H1 (cell line): ENCODE data around the gene C20orf202. TPM values are rescaled to one million over a fixed set of nuclear protein-coding genes. Genes with fewer than 3 reads are reported as not detected.

ENCODE experiments used
- ASH2L ChIP-seq: fragments of 200-600, 300-600 bp; sonication (generic); IDR thresholded peaks from one replicate; pipeline ENCODE4 v1.7.1; 2017; ENCODE audit warnings: low read length
- BACH1 ChIP-seq: IDR thresholded peaks from 2 replicates; pipeline ENCODE4 v1.6.1; 2012; ENCODE audit warnings: low read length, improper control_type of control experiment
- CHD1 ChIP-seq: IDR thresholded peaks from 2 replicates; pipeline ENCODE4 v1.6.1; 2012; ENCODE audit warnings: low read depth, low read length, improper control_type of control experiment
- CHD7 ChIP-seq: fragments of 300-600 bp; sonication (generic); IDR thresholded peaks from 2 replicates; pipeline ENCODE4 v1.7.1; 2012; ENCODE audit warnings: low read length, moderate library complexity, mild to moderate bottlenecking, inconsistent platforms; ENCODE audit not compliant: insufficient replicate concordance
- CTCF ChIP-seq, 3 experiments: IDR thresholded peaks; 1 replicate in 2 of 3; 2 replicates in 1 of 3; pipeline versions ENCODE4 v1.5.1 to v1.6.1; 2011; ENCODE audit warnings: low read length in 3 of 3, mild to moderate bottlenecking in 3 of 3, inconsistent platforms in 2 of 3, low read depth in 1 of 3, moderate library complexity in 1 of 3; ENCODE audit not compliant: insufficient read depth in 1 of 3; ENCODE audit errors: control extremely low read depth in 1 of 3
- E2F6 ChIP-seq: IDR thresholded peaks from 2 replicates; pipeline ENCODE4 v1.6.1; 2012; ENCODE audit warnings: inconsistent platforms
- EZH2 ChIP-seq: fragments of 200-600 bp; sonication (generic); IDR thresholded peaks from 2 replicates; pipeline ENCODE4 v1.7.1; 2012; ENCODE audit warnings: low read depth, mild to moderate bottlenecking, moderate library complexity, low read length, inconsistent platforms; ENCODE audit not compliant: severe bottlenecking
- RBBP5 ChIP-seq: IDR thresholded peaks from 2 replicates; pipeline ENCODE4 v1.7.1; 2012; ENCODE audit warnings: low read depth, mild to moderate bottlenecking, inconsistent platforms, low read length, moderate library complexity, borderline replicate concordance
- SP4 ChIP-seq: IDR thresholded peaks from 2 replicates; pipeline ENCODE4 v1.6.1; 2012; ENCODE audit warnings: low read length, inconsistent platforms
- polyA plus RNA-seq, 7 experiments: library from polyadenylated mRNA; depleted of rRNA in 3 of 7; stranded (reverse) in 5 of 7; unstranded in 2 of 7; fragments of >200 nt in 5 of 7; fragments of 200-250 nt in 2 of 7; gene quantifications; 1 replicate in 5 of 7; 2 replicates in 1 of 7; 4 replicates in 1 of 7; pipeline versions ENCODE4 v1.2.1 to v1.2.3, GENCODE V29; 2011 to 2013; ENCODE audit warnings: missing spikeins in 2 of 7, mixed read lengths in 2 of 7
- total RNA-seq: library from RNA; stranded (reverse); fragmentation: NEBNext Ultra II Directional; extraction: Animal tissue kit (Norgen Biotek cat#: 25700); gene quantifications from 2 replicates; pipeline ENCODE4 v1.2.1, GENCODE V29; 2021

The C20orf202 gene
- total and polyA plus RNA-seq, 2 of the 8 experiments (the other 6 are each of a cell fraction or from before 2014, with no cell fraction given), result 0.12 TPM; not detected in 1

- no peak for TF ChIP-seq CHD7
- TF ChIP-seq ASH2L, result no peak
- TF ChIP-seq BACH1, result no peak
- TF ChIP-seq EZH2, result no peak
- TF ChIP-seq E2F6, result no peak
- no peak for TF ChIP-seq CHD1
- no peak for TF ChIP-seq RBBP5
- no peak for TF ChIP-seq CTCF (IDR thresholded peaks at IDR 0.05; ENCODE audit: control extremely low read depth in 1 of 3, insufficient read depth in 1 of 3, low read depth in 1 of 3, low read length in 3 of 3)
- TF ChIP-seq SP4, result no peak
Observed at GRCh38 chr20:1210501-1210900, 7.2 kb downstream of the C20orf202 start (continued).
